ENCODE results near the gene KBTBD12. TPM values are rescaled to one million over a fixed set of nuclear protein-coding genes. Genes with fewer than 3 reads are reported as not detected.

Gene KBTBD12
- polyA plus RNA-seq, 1 of the 3 experiments (the other 2 are of a cell fraction), result not detected

DNA sequence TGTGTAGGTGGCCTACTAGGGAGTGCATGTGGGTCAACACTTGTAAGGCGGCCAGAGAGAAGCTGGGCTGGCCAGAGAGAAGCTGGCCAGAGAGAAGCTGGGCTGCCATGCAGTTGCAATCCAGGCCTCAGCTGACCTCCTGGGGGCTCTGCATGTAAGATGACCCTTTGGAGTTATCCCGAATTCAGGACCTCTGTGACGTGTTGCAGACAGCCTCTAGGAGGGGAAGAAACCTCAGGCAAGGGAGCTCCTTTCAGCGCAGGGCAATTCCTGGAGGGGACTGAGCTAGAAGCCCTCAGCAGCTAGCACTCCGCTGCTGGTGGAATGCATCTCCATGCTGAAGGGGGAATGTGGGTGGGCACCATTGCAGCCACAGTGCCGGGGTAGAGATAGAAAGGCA, 15.8 kb upstream of the KBTBD12 start:
- TF ChIP-seq POLR2AphosphoS5 (IDR thresholded peaks at IDR 0.05; ENCODE audit: low read depth, low read length) (no peak), YY1 (IDR thresholded peaks at IDR 0.05; ENCODE audit: low read depth) (no peak)
- Histone ChIP-seq H3K4me1 (ENCODE audit: control insufficient read depth in 1 of 2, insufficient read depth in 2 of 2, low read depth in 1 of 2, low read length in 1 of 2) (no peaks in the 10 kb centered on the region; a peak in 1 of 4 replicates), H3K9me2 (no peaks in the 10 kb centered on the region), H2AFZ (ENCODE audit: low read depth) (no peak overlapping the region), H3K79me2 (ENCODE audit: insufficient read depth) (no peaks in the 10 kb centered on the region), H3K4me3 (ENCODE audit: low read depth in 2 of 2, low read length in 1 of 2) (no peak overlapping the region), H3K9ac (no peak overlapping the region), H4K20me1 (ENCODE audit: insufficient read depth) (no peaks in the 10 kb centered on the region), H3K27ac (ENCODE audit: low read depth in 2 of 2, low read length in 1 of 2) (no peak overlapping the region), H3K4me2 (no peak overlapping the region), H3K27me3 (ENCODE audit: insufficient read depth) (no peaks in the 10 kb centered on the region), H3K36me3 (replicated peaks in 1 of 2; ENCODE audit: control insufficient read depth in 1 of 2, insufficient read depth in 2 of 2, low read length in 1 of 2) (no peaks in the 10 kb centered on the region), H3F3A (replicated peaks; ENCODE audit: insufficient read depth) (no peaks in the 10 kb centered on the region), H3K9me3 (no peaks in the 10 kb centered on the region)
- POLR2A ChIA-PET, result no interaction called here
- no peak for DNase-seq
- CTCF ChIA-PET, result no interaction called here
- WGBS (ENCODE audit: low lambda C conversion rate), result 77% methylated on average over 4 of the region's 6 CpGs

DNA sequence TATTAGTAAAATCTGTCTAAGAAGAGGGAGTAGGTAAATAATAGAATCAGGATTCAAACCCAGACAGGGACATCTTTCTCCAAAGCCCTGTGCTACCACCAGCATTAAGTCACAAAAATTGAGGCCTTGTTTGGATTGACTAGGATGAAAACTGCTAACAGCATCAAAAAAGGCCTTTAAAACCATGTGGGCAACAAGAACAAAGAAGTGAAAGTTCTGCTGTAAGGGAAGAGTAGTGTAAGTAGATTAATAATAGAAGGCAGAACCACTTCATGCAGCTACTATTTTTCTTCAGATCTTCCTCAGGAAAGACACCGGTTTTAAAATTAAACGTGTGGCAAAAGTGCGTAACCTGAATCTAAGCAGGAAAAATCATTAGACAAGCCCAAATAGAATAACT, 15.3 kb upstream of the KBTBD12 start:
- no peak for DNase-seq
- POLR2A ChIA-PET, result no interaction called here
- Histone ChIP-seq H3K27me3 (ENCODE audit: insufficient read depth) (no peaks in the 10 kb centered on the region), H3K4me1 (ENCODE audit: control insufficient read depth in 1 of 2, insufficient read depth in 2 of 2, low read depth in 1 of 2, low read length in 1 of 2) (no peaks in the 10 kb centered on the region; a peak in 1 of 4 replicates), H3K79me2 (ENCODE audit: insufficient read depth) (no peaks in the 10 kb centered on the region), H3K36me3 (replicated peaks in 1 of 2; ENCODE audit: control insufficient read depth in 1 of 2, insufficient read depth in 2 of 2, low read length in 1 of 2) (no peaks in the 10 kb centered on the region), H4K20me1 (ENCODE audit: insufficient read depth) (no peaks in the 10 kb centered on the region), H3K9me2 (no peaks in the 10 kb centered on the region), H3F3A (replicated peaks; ENCODE audit: insufficient read depth) (no peaks in the 10 kb centered on the region), H3K4me3 (ENCODE audit: low read depth in 2 of 2, low read length in 1 of 2) (no peak overlapping the region), H3K4me2 (no peak overlapping the region), H3K27ac (ENCODE audit: low read depth in 2 of 2, low read length in 1 of 2) (no peak overlapping the region), H3K9me3 (no peaks in the 10 kb centered on the region), H2AFZ (ENCODE audit: low read depth) (no peak overlapping the region), H3K9ac (no peak overlapping the region)
- WGBS (ENCODE audit: low lambda C conversion rate), result 91% methylated on average over 3 of the region's 3 CpGs
- no peak for TF ChIP-seq JUND (IDR thresholded peaks at IDR 0.05)
- TF ChIP-seq TEAD4 (IDR thresholded peaks at IDR 0.05; ENCODE audit: borderline replicate concordance, insufficient read depth), result no peak
- TF ChIP-seq RCOR1 (IDR thresholded peaks at IDR 0.05; ENCODE audit: low read length), result no peak
- no peak for TF ChIP-seq NRF1 (IDR thresholded peaks at IDR 0.05; ENCODE audit: low read depth, low read length)
- TF ChIP-seq MEF2A (IDR thresholded peaks at IDR 0.05; ENCODE audit: borderline replicate concordance, low read depth), result no peak
- TF ChIP-seq TCF12 (IDR thresholded peaks at IDR 0.05), result no peak
- no peak for TF ChIP-seq TAF1 (IDR thresholded peaks at IDR 0.05; ENCODE audit: borderline replicate concordance, low read depth, low read length)
- TF ChIP-seq ELF1 (IDR thresholded peaks at IDR 0.05), result no peak
- TF ChIP-seq EZH2phosphoT487 (IDR thresholded peaks at IDR 0.05; ENCODE audit: borderline replicate concordance, low read depth), result no peak
- TF ChIP-seq FOXJ3 (CRISPR knock-in tag; IDR thresholded peaks at IDR 0.05), result no peak
- TF ChIP-seq, protein P1, sequence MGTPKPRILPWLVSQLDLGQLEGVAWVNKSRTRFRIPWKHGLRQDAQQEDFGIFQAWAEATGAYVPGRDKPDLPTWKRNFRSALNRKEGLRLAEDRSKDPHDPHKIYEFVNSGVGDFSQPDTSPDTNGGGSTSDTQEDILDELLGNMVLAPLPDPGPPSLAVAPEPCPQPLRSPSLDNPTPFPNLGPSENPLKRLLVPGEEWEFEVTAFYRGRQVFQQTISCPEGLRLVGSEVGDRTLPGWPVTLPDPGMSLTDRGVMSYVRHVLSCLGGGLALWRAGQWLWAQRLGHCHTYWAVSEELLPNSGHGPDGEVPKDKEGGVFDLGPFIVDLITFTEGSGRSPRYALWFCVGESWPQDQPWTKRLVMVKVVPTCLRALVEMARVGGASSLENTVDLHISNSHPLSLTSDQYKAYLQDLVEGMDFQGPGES (IDR thresholded peaks at IDR 0.05; ENCODE audit: low read depth, low read length), result no peak
- TF ChIP-seq SMC3 (IDR thresholded peaks at IDR 0.05; ENCODE audit: low read depth, low read length), result no peak
- no peak for TF ChIP-seq SIN3A (IDR thresholded peaks at IDR 0.05; ENCODE audit: borderline replicate concordance, low read depth, low read length)
- TF ChIP-seq, protein P2, sequence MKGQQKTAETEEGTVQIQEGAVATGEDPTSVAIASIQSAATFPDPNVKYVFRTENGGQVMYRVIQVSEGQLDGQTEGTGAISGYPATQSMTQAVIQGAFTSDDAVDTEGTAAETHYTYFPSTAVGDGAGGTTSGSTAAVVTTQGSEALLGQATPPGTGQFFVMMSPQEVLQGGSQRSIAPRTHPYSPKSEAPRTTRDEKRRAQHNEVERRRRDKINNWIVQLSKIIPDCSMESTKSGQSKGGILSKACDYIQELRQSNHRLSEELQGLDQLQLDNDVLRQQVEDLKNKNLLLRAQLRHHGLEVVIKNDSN (IDR thresholded peaks at IDR 0.05; ENCODE audit: borderline replicate concordance, low read depth), result no peak
- CTCF ChIA-PET, result interaction anchor here (0.9 kb wide), 1 partner anchor 183 kb away, joined by 3 read pairs; no protein-coding TSS in a partner anchor
